K562 (cell line): Measurements from ENCODE around the gene ANKZF1. TPM values are rescaled to one million over a fixed set of nuclear protein-coding genes. Genes with fewer than 3 reads are reported as not detected.
A peak's percentile ranks its signal among the peaks of the same experiment; 100 is the strongest.

Experiments
- CXXC5 ChIP-seq: fragments of 250-450 bp; sonication (Bioruptor Pico); IDR thresholded peaks from 2 replicates; pipeline ENCODE4 v1.8.0; 2022; ENCODE audit warnings: inconsistent platforms, mild to moderate bottlenecking, moderate library complexity
- ESRRA ChIP-seq: fragments of 450-650 bp; IDR thresholded peaks from 2 replicates; pipeline ENCODE4 v1.6.1; 2014; ENCODE audit warnings: low read depth, mild to moderate bottlenecking, moderate library complexity, borderline replicate concordance
- HIVEP1 ChIP-seq: fragments of 250-450 bp; sonication (Bioruptor Pico); IDR thresholded peaks from 2 replicates; pipeline ENCODE4 v1.4.0; 2020; ENCODE audit warnings: mild to moderate bottlenecking
- HMG20A ChIP-seq: fragments of 450-650 bp; formaldehyde crosslinking; conservative IDR thresholded peaks from 2 replicates; pipeline ENCODE4 v1.4.0; 2020; ENCODE audit warnings: mild to moderate bottlenecking, mixed read lengths
- MCM5 ChIP-seq: fragments of 450-650 bp; IDR thresholded peaks from 2 replicates; pipeline ENCODE4 v1.6.1; 2016; ENCODE audit warnings: low read depth
- MTA1 ChIP-seq: fragments of 450-650 bp; IDR thresholded peaks from 2 replicates; pipeline ENCODE4 v1.6.1; 2017; ENCODE audit warnings: borderline replicate concordance
- NR4A1 ChIP-seq, 2 experiments: fragments of 250-450 bp in 1 of 2; fragments of 450-650 bp in 1 of 2; sonication (Bioruptor Pico) in 1 of 2; IDR thresholded peaks; 2 replicates each; pipeline versions ENCODE4 v1.4.0 to v1.6.1; 2016 to 2020; ENCODE audit warnings: mild to moderate bottlenecking in 2 of 2, missing compliant biosample characterization in 1 of 2, missing genetic modification characterization in 1 of 2, moderate library complexity in 1 of 2
- PPARD ChIP-seq: fragments of 250-450 bp; sonication (Bioruptor Pico); IDR thresholded peaks from 2 replicates; pipeline ENCODE4 v1.8.0; 2022; ENCODE audit warnings: inconsistent platforms, mild to moderate bottlenecking, moderate library complexity
- SIN3A ChIP-seq, 2 experiments: fragments of 150-350 bp in 1 of 2; IDR thresholded peaks; 2 replicates each; pipeline ENCODE4 v1.6.1; 2011 to 2016; ENCODE audit warnings: borderline replicate concordance in 2 of 2, low read depth in 2 of 2, low read length in 2 of 2, mild to moderate bottlenecking in 2 of 2, moderate library complexity in 2 of 2; ENCODE audit not compliant: control insufficient read depth in 1 of 2
- SNIP1 ChIP-seq: fragments of 450-650 bp; IDR thresholded peaks from 2 replicates; pipeline ENCODE4 v1.7.1; 2017; ENCODE audit warnings: low read depth, mild to moderate bottlenecking
- SRF ChIP-seq, 2 experiments: fragments of 250-450, 450-650 bp in 1 of 2; sonication (Bioruptor Pico) in 1 of 2; sonication (generic) in 1 of 2; formaldehyde crosslinking; IDR thresholded peaks; 2 replicates each; pipeline versions ENCODE4 v1.5.0 to v1.5.1; 2020 to 2022; ENCODE audit warnings: mild to moderate bottlenecking in 1 of 2, missing genetic modification reagents in 1 of 2
- STAT5B ChIP-seq: fragments of 250-450 bp; sonication (Bioruptor Pico); IDR thresholded peaks from 2 replicates; pipeline ENCODE4 v1.8.0; 2021; ENCODE audit warnings: mild to moderate bottlenecking, inconsistent platforms
- TCFL5 ChIP-seq: fragments of 250-450 bp; sonication (Bioruptor Pico); conservative IDR thresholded peaks from 2 replicates; pipeline ENCODE4 v1.6.1; 2021; ENCODE audit warnings: mild to moderate bottlenecking, moderate library complexity, matching md5 sums
- THAP7 ChIP-seq: fragments of 250-450 bp; sonication (Bioruptor Pico); IDR thresholded peaks from 2 replicates; pipeline ENCODE4 v1.5.0; 2021
- WHSC1 ChIP-seq: IDR thresholded peaks from one replicate; pipeline ENCODE4 v1.6.1; 2012; ENCODE audit warnings: low read length, control low read depth, inconsistent platforms
- ZBTB17 ChIP-seq: fragments of 450-650 bp; formaldehyde crosslinking; IDR thresholded peaks from 2 replicates; pipeline ENCODE4 v1.4.0; 2020; ENCODE audit warnings: mild to moderate bottlenecking
- ZNF609 ChIP-seq: sonication (generic); formaldehyde crosslinking; IDR thresholded peaks from 2 replicates; pipeline ENCODE4 v1.8.1; 2023; ENCODE audit warnings: missing genetic modification reagents, mild to moderate bottlenecking, borderline replicate concordance
- ZNF766 ChIP-seq: fragments of 200-800 bp; sonication (Bioruptor generic); conservative IDR thresholded peaks from 2 replicates; pipeline ENCODE4 v1.6.1; 2016; ENCODE audit warnings: missing genetic modification characterization, missing compliant biosample characterization
- ZNF780A ChIP-seq: fragments of 250-450 bp; sonication (Bioruptor Pico); IDR thresholded peaks from 2 replicates; pipeline ENCODE4 v1.5.0; 2021; ENCODE audit warnings: mild to moderate bottlenecking
- polyA plus RNA-seq, 8 experiments: library from polyadenylated mRNA; depleted of rRNA in 4 of 8; stranded (reverse) in 5 of 8; unstranded in 3 of 8; fragments of >200 nt; fragmentation: Nextera tagmentation in 2 of 8; fragmentation: Illumina TruSeq in 1 of 8; extraction: Ambion mirVana in 2 of 8; extraction: Trizol in 1 of 8; gene quantifications; 2 replicates each; pipeline versions ENCODE4 v1.2.1 to v1.2.3, GENCODE V29; 2011 to 2014; ENCODE audit warnings: inconsistent platforms in 1 of 8, missing spikeins in 1 of 8
- total RNA-seq, 7 experiments: library from RNA; depleted of rRNA in 6 of 7; stranded (reverse); fragments of >200 nt in 6 of 7; fragmentation: Illumina TruSeq in 2 of 7; extraction: Trizol in 2 of 7; gene quantifications; 2 replicates each; pipeline versions ENCODE4 v1.2.1 to v1.2.3, GENCODE V29; 2011 to 2021; ENCODE audit warnings: low replicate concordance in 1 of 7

ANKZF1 gene
- total and polyA plus RNA-seq, 9 of the 15 experiments (the other 6 are each of a cell fraction or from before 2014, with no cell fraction given) = 3.1 to 60.6 (median 31.0) TPM

- TF ChIP-seq ZNF609 = no peak; the same call in 1 of the 2 replicates
- TF ChIP-seq STAT5B (CRISPR knock-in tag) = no peak
- peak; percentile 98 for TF ChIP-seq CXXC5 (CRISPR knock-in tag)
- no peak for TF ChIP-seq WHSC1
- no peak for TF ChIP-seq MCM5
- TF ChIP-seq MTA1 = no peak
- no peak for TF ChIP-seq NR4A1 (CRISPR knock-in tag; IDR thresholded peaks at IDR 0.05)
- TF ChIP-seq NR4A1 (tag; IDR thresholded peaks at IDR 0.05) = peak; percentile 95
- TF ChIP-seq SNIP1 = no peak
- no peak for TF ChIP-seq TCFL5 (CRISPR knock-in tag)
- peak; percentile 15 to 78; a peak in 1 of 4 replicates for TF ChIP-seq SIN3A (IDR thresholded peaks at IDR 0.05; ENCODE audit: borderline replicate concordance in 2 of 2, control insufficient read depth in 1 of 2, low read depth in 2 of 2, low read length in 2 of 2)
- peak; percentile 60; the same call in 1 of the 2 replicates for TF ChIP-seq ESRRA
- no peak for TF ChIP-seq SRF (CRISPR knock-in tag; IDR thresholded peaks at IDR 0.05)
- no peak for TF ChIP-seq THAP7
- TF ChIP-seq ZNF780A (CRISPR knock-in tag) = no peak
- peak; percentile 70; the same call in 1 of the 2 replicates for TF ChIP-seq ZBTB17
- TF ChIP-seq HMG20A (CRISPR knock-in tag) = no peak
- TF ChIP-seq HIVEP1 (CRISPR knock-in tag) = peak; percentile 25; the same call in 1 of the 2 replicates
- peak; percentile 92 for TF ChIP-seq ZNF766
- TF ChIP-seq PPARD = no peak
Observed at GRCh38 chr2:219279151-219279915, 49.7 kb downstream of the ANKZF1 start, which contains the start of gene DNAJB2 (continued).
